Endometrium (tissue), 2 donors: ENCODE measurements around the gene DOK7.
"Not testable (repeated sequence)": the region's sequence is repeated elsewhere in the genome, so short reads cannot be mapped to it uniquely, and the experiment has no call there.

ENCODE experiments used
- FAIRE-seq: peaks from 2 replicates; lab custom pipeline; 2012; peaks lifted over from hg19 to GRCh38; lab: Jason Lieb, UNC
- donor health status: control.
- donor health status: control.

Gene DOK7

DNA sequence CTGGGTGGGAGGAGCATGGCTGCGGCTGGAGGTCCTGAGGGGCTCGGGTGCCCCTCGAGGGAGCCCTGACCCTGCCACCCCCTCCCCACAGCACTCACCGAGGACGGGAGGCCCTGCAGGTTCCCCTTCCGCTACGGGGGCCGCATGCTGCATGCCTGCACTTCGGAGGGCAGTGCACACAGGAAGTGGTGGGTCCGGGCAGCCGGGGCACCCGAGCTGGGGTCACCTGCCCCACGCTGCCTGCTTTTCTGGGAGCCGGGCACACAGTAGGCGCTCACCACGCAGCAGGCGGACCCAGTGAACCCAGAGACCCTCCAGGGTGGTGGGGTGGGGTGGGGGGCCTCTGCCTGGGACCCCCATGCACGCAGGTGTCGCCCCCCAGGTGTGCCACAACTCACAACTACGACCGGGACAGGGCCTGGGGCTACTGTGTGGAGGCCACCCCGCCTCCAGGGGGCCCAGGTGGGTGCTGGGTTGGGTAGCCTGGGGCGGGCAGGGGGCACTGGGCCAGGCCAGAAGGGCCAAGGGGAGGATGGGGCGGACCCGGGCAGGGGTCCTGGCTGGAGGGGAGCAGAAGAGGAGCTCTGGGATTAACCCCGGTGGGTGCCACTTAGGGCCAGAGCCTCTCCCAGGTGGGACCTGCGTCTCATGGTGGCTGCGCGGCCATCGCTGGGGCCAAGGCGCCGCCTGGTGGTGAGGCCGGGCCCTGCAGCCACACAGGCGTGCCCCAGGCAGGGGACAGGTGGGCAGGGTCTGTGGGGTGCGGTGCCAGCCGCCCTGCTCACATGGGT, 20.0 kb upstream of the DOK7 start:
- no peak for FAIRE-seq

GRCh38 chr4:3443750-3444309, 19.3 kb upstream of the DOK7 start:
- FAIRE-seq: no peak

DNA sequence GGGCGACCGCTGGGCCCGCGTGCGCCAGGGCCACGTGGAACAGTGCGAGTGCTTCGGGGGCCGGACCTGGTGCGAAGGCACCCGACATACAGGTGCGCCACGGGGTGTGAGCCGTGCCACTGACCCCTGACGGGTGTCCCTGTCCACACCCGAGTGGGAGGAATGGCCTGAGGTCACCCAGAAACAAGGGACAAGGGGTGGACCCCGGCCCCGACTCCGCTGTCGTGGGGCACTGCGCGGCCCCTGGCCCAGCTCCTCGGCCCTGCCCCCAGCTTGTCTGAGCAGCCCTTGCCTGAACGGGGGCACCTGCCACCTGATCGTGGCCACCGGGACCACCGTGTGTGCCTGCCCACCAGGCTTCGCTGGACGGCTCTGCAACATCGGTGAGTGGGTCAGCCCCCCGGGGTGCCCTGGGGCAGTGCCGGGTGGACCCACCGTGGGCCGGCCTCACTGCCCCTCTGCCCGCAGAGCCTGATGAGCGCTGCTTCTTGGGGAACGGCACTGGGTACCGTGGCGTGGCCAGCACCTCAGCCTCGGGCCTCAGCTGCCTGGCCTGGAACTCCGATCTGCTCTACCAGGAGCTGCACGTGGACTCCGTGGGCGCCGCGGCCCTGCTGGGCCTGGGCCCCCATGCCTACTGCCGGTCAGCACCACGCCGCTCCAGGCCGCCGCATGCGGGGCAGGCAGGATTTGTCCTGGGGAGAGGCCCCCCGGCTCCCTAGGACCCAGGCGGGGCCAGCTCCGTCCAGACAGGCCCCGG, 18.6 kb upstream of the DOK7 start:
- FAIRE-seq: no peak

GRCh38 chr4:3445111-3445820, 17.8 kb upstream of the DOK7 start:
- no peak for FAIRE-seq

GRCh38 chr4:3445829-3446545, 17.1 kb upstream of the DOK7 start:
- no peak for FAIRE-seq

- no peak for FAIRE-seq
Observed at GRCh38 chr4:3446631-3447320, 16.3 kb upstream of the DOK7 start.

DNA sequence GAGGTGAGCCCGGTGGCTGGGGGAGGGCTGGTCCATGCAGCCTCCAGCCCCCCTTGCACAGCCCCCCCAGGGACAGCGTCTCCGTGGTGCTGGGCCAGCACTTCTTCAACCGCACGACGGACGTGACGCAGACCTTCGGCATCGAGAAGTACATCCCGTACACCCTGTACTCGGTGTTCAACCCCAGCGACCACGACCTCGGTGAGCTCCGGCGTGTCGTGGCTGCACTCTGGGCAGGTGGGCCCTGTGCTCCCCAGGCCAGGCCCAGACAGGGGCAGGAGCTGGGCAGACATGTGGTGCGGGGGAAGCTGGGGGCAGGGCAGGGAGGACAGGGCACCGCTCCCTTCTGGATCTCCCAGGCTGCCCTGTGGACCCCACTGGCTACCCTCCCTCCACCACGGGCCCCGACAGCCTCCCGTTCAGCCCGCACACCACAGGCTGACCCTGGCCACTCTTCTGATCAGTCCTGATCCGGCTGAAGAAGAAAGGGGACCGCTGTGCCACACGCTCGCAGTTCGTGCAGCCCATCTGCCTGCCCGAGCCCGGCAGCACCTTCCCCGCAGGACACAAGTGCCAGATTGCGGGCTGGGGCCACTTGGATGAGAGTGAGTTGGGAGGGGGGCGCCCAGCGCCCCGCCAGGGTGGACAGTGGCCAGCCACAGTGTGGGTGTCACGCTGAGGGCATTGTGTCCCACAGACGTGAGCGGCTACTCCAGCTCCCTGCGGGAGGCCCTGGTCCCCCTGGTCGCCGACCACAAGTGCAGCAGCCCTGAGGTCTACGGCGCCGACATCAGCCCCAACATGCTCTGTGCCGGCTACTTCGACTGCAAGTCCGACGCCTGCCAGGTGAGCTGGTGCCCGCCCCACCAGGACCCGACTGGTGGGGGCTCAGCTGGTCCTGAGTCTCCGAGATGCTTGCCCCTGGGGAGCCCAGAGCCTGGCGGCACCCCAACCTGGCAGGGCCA, 15.4 kb upstream of the DOK7 start:
- no peak for FAIRE-seq

DNA sequence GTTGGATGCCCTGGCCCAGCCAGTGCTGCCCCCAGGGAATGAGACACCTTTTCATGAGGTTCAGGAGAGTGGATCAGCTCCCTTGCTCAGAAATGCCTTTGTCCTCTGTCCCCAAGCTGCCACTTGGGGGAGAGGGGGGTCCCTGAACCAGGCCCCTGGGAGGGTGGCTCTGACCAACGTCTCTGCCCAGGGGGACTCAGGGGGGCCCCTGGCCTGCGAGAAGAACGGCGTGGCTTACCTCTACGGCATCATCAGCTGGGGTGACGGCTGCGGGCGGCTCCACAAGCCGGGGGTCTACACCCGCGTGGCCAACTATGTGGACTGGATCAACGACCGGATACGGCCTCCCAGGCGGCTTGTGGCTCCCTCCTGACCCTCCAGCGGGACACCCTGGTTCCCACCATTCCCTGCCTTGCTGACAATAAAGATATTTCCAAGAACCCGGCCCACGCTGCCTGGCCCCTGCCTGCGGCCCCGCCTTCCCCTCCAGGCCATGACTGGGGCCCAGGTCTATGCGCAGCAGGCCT, 14.0 kb upstream of the DOK7 start:
- no peak for FAIRE-seq

GRCh38 chr4:3449574-3450534, 13.3 kb upstream of the DOK7 start:
- FAIRE-seq: no peak

- FAIRE-seq: no peak
Observed at GRCh38 chr4:3450643-3451042, 12.5 kb upstream of the DOK7 start.

DNA sequence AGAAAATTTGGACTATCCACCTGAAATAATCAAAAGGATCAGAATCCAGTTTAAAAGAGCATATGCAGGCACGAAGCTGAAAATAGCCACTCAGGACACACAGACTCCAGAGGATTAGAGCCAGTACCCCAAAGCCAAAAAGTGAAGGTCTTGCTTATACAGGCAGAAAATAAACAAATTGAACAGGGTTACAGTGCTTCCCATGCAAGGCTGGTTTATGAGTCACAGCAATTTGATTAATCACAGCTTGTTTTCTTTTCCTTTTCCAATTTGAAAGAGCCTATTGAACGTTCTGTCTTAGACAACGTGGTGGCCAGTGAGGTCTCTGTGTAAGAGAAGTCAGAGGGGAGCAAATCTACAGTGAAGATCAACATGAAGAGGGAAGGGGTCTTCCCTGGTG, 11.2 kb upstream of the DOK7 start:
- no peak for FAIRE-seq

GRCh38 chr4:3452376-3452775, 10.7 kb upstream of the DOK7 start:
- no peak for FAIRE-seq

- FAIRE-seq: not testable (repeated sequence)
Observed at GRCh38 chr4:3455596-3455995, 7.5 kb upstream of the DOK7 start.

GRCh38 chr4:3458371-3458770, 4.7 kb upstream of the DOK7 start:
- FAIRE-seq: no peak

GRCh38 chr4:3459156-3459555, 4.0 kb upstream of the DOK7 start:
- FAIRE-seq: not testable (repeated sequence)

- no peak for FAIRE-seq
Observed at GRCh38 chr4:3460926-3461325, 2.2 kb upstream of the DOK7 start.

DNA sequence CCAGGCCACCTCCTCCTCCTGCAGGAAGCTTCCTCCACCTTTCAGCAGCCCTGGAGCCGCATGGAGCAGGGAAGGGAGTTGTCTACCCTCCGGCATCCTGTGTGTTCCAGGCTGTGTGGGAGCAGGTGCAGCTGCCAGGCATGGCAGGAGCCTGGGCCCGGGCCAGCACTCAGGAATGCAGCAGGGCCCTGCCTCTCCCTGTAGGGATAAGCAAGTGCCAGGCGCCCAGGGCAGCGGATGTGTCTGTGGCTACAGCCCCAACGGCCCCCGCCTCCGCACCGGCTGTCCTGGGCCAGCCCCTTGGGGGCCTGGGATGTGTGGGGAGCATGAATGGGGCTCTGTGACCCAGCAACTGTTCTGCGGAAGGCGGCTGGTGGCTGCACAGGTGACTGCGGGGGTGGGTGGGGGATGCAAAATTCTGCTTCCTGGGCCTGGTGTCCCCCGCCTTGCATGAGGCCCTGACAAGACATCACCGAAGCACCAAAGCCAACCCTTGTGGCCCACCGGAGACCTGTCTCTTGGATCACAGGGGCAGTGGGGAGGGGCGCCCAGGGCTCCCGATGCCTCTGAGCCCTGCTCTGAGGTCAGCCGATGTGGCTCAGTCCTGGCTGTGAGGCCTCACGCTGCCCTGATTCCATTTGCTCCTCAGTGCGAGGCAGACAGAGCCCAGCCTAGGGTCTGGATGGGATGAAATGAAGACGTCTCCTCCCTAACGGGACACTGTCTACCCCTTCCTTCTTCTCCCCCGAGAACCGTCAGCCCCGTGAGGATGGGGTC, 1.4 kb upstream of the DOK7 start:
- FAIRE-seq: no peak

DNA sequence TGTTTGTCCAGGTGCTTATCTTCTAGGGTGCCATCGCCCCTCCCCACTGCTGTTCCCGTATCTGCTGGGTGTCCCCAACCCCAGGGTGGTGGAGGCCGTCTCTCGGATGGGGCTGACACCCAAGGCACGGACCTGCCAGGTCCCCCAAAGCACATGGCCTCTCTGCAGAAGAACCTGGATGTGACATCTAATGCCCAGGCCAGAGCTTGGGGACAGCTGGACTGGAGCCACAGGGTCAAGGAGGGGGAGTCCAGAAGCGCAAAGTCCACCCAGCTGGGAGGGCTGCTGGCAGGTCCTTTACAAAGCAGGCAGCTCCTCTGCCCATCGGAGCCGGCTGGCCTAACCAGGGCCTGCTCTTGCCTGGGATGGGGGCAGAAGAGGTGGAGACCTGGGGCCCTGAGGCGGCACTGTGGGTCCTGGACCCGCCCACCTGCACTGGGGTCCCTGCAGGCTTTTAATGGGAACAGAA, 751 bp upstream of the DOK7 start:
- FAIRE-seq: no peak
